IMR-90 (cell line): ENCODE measurements around the gene TSPAN4. TPM values are rescaled to one million over a fixed set of nuclear protein-coding genes. Genes with fewer than 3 reads are reported as not detected.
A peak's percentile ranks its signal among the peaks of the same experiment; 100 is the strongest.

ENCODE experiments used
- ATAC-seq: fragments of 200-7000 bp; cut with Tn5 transposase; 2 replicates; pipeline ENCODE4 v1.9.1; 2020; ENCODE audit warnings: low read depth, mild to moderate bottlenecking, moderate library complexity
- BruUV-seq: library from RNA; stranded (reverse); fragments of 400-500 nt; replicated peaks from 2 replicates; lab custom pipeline; 2021; lab: Mats Ljungman, UMichigan
- CTCF ChIA-PET: fragments of 300-600 bp; formaldehyde crosslinking; extraction: SDS; loops from one replicate; lab custom pipeline; 2021; ENCODE audit warnings: antibody characterized with exemption; lab: Yijun Ruan, JAX
- POLR2A ChIA-PET: fragments of 300-600 bp; sonication (Branson Sonifier 250); formaldehyde crosslinking; loops from one replicate; lab custom pipeline; 2022; ENCODE audit warnings: antibody characterized with exemption; ENCODE audit not compliant: unreplicated experiment; lab: Charles Lee
- DNase-seq: peaks from one replicate; pipeline ENCODE4 v3.0.0; 2013
- H2AFZ ChIP-seq: replicated peaks from 2 replicates; pipeline ENCODE3; 2013; ENCODE audit warnings: low read length, mild to moderate bottlenecking; ENCODE audit not compliant: poor library complexity
- H2AK5ac ChIP-seq: 2 replicates; pipeline ENCODE4 v1.6.1; 2013; ENCODE audit warnings: low read depth, low read length, inconsistent platforms
- H2AK9ac ChIP-seq: replicated peaks from 2 replicates; pipeline ENCODE3; 2013; ENCODE audit warnings: mild to moderate bottlenecking, low read depth, low read length, moderate library complexity; ENCODE audit not compliant: poor library complexity
- H2BK120ac ChIP-seq: 2 replicates; pipeline ENCODE4 v1.6.1; 2013; ENCODE audit warnings: low read depth, low read length, inconsistent platforms
- H2BK15ac ChIP-seq: 3 replicates; pipeline ENCODE4 v1.6.1; 2013; ENCODE audit warnings: low read depth, low read length, inconsistent platforms
- H2BK20ac ChIP-seq: 2 replicates; pipeline ENCODE4 v1.6.1; 2013; ENCODE audit warnings: low read depth, mild to moderate bottlenecking, inconsistent platforms, low read length, moderate library complexity
- H2BK5ac ChIP-seq: 2 replicates; pipeline ENCODE4 v1.6.1; 2013; ENCODE audit warnings: mild to moderate bottlenecking, low read depth, low read length, inconsistent platforms; ENCODE audit not compliant: poor library complexity, severe bottlenecking
- H3K14ac ChIP-seq: replicated peaks from 2 replicates; pipeline ENCODE4 v1.6.1; 2013; ENCODE audit warnings: low read depth, low read length, inconsistent platforms
- H3K18ac ChIP-seq: 2 replicates; pipeline ENCODE4 v1.6.1; 2013; ENCODE audit warnings: low read depth, low read length, control low read depth
- H3K23ac ChIP-seq: 2 replicates; pipeline ENCODE4 v1.6.1; 2013; ENCODE audit warnings: low read depth, low read length, inconsistent platforms
- H3K27ac ChIP-seq: 2 replicates; pipeline ENCODE4 v1.5.1; 2013; ENCODE audit warnings: mild to moderate bottlenecking, control low read depth, low read length; ENCODE audit not compliant: insufficient read depth
- H3K27me3 ChIP-seq: 2 replicates; pipeline ENCODE4 v1.6.1; 2013; ENCODE audit warnings: low read length; ENCODE audit not compliant: control insufficient read depth, insufficient read depth
- H3K36me3 ChIP-seq: 2 replicates; pipeline ENCODE4 v1.6.1; 2013; ENCODE audit warnings: low read length, mixed read lengths; ENCODE audit not compliant: control insufficient read depth, insufficient read depth
- H3K4ac ChIP-seq: 2 replicates; pipeline ENCODE4 v1.6.1; 2013; ENCODE audit warnings: low read depth, low read length, inconsistent platforms
- H3K4me1 ChIP-seq: 2 replicates; pipeline ENCODE4 v1.6.1; 2013; ENCODE audit warnings: low read length, mixed read lengths; ENCODE audit not compliant: control insufficient read depth, insufficient read depth
- H3K4me2 ChIP-seq: 2 replicates; pipeline ENCODE4 v1.6.1; 2013; ENCODE audit warnings: low read depth, mild to moderate bottlenecking, control low read depth, low read length, moderate library complexity
- H3K4me3 ChIP-seq: 2 replicates; pipeline ENCODE4 v1.5.1; 2013; ENCODE audit warnings: low read depth, mild to moderate bottlenecking, control low read depth, low read length, moderate library complexity; ENCODE audit not compliant: insufficient read depth
- H3K56ac ChIP-seq: 2 replicates; pipeline ENCODE4 v1.6.1; 2013; ENCODE audit warnings: low read length, inconsistent platforms; ENCODE audit not compliant: insufficient read depth; ENCODE audit errors: extremely low read depth
- H3K79me1 ChIP-seq, 2 experiments: 2 replicates each; pipeline ENCODE4 v1.6.1; 2013; ENCODE audit warnings: low read length in 2 of 2, inconsistent platforms in 1 of 2, low read depth in 1 of 2
- H3K9ac ChIP-seq: 2 replicates; pipeline ENCODE4 v1.6.1; 2013; ENCODE audit warnings: low read depth, low read length, control low read depth
- H3K9me1 ChIP-seq: 2 replicates; pipeline ENCODE4 v1.6.1; 2013; ENCODE audit warnings: low read length, inconsistent platforms; ENCODE audit not compliant: insufficient read depth
- H3K9me3 ChIP-seq: 2 replicates; pipeline ENCODE4 v1.6.1; 2013; ENCODE audit warnings: low read length; ENCODE audit not compliant: control insufficient read depth, insufficient read depth
- H4K20me1 ChIP-seq: 2 replicates; pipeline ENCODE4 v1.6.1; 2013; ENCODE audit warnings: low read length, inconsistent platforms; ENCODE audit not compliant: insufficient read depth
- H4K5ac ChIP-seq: 2 replicates; pipeline ENCODE4 v1.6.1; 2013; ENCODE audit warnings: mild to moderate bottlenecking, low read depth, low read length, control low read depth
- H4K8ac ChIP-seq, 2 experiments: 2 replicates each; pipeline ENCODE4 v1.6.1; 2013; ENCODE audit warnings: low read depth in 2 of 2, low read length in 2 of 2, control low read depth in 1 of 2, inconsistent platforms in 1 of 2
- H4K91ac ChIP-seq: 2 replicates; pipeline ENCODE4 v1.6.1; 2013; ENCODE audit warnings: low read depth, low read length, inconsistent platforms; ENCODE audit not compliant: insufficient read depth
- BHLHE40 ChIP-seq: fragments of 150-350 bp; IDR thresholded peaks from 2 replicates; pipeline ENCODE4 v1.6.1; 2016; ENCODE audit warnings: mild to moderate bottlenecking, low read depth, low read length
- CEBPB ChIP-seq: IDR thresholded peaks from 2 replicates; pipeline ENCODE4 v1.6.1; 2012; ENCODE audit warnings: low read depth, low read length, improper control_type of control experiment
- CHD1 ChIP-seq: IDR thresholded peaks from 2 replicates; pipeline ENCODE4 v1.6.1; 2012; ENCODE audit warnings: low read depth, low read length, improper control_type of control experiment
- NFE2L2 ChIP-seq: fragments of 150-350 bp; IDR thresholded peaks from 2 replicates; pipeline ENCODE4 v1.6.1; 2016; ENCODE audit warnings: low read depth, mild to moderate bottlenecking, low read length
- RAD21 ChIP-seq: IDR thresholded peaks from 2 replicates; pipeline ENCODE4 v1.6.1; 2012; ENCODE audit warnings: low read length, improper control_type of control experiment
- WGBS, 2 experiments: methylation state at CpG; one replicate each; pipeline versions ENCODE4 v1.1.5 to v1.1.7; 2013; ENCODE audit warnings: missing lambda C conversion rate in 2 of 2; ENCODE audit not compliant: insufficient read length in 1 of 2; ENCODE audit errors: extremely low coverage in 2 of 2; 5-methylcytosine and 5-hydroxymethylcytosine counted together
- dilution Hi-C: fragments of 300-500 bp; cut with HindIII; formaldehyde crosslinking; loops from one replicate; pipeline ENCODE4 v1.14.3; 2018; ENCODE audit warnings: low sequenced_read_pairs; ENCODE audit not compliant: unreplicated experiment
- in situ Hi-C: fragments of 300-500 bp; cut with MboI; formaldehyde crosslinking; loops from 3 replicates; pipeline ENCODE4 v1.14.3; 2019; ENCODE audit warnings: low sequenced_read_pairs, inconsistent platforms, mixed read lengths
- intact Hi-C: fragments of 100-400 bp; cut with micrococcal nuclease; formaldehyde crosslinking; loops from 2 replicates; pipeline ENCODE4 v1.10.0; 2022
- polyA plus RNA-seq, 3 experiments: library from polyadenylated mRNA; depleted of rRNA; stranded (reverse); fragments of >200 nt; gene quantifications; 2 replicates each; pipeline ENCODE4 v1.2.3, GENCODE V29; 2012; ENCODE audit warnings: low replicate concordance in 1 of 3
- total RNA-seq: library from RNA; depleted of rRNA; stranded (reverse); fragments of >200 nt; gene quantifications from 2 replicates; pipeline ENCODE4 v1.2.3, GENCODE V29; 2012

The TSPAN4 gene
- total and polyA plus RNA-seq, 2 of the 4 experiments (the other 2 are of a cell fraction), result 161 to 293 TPM

DNA sequence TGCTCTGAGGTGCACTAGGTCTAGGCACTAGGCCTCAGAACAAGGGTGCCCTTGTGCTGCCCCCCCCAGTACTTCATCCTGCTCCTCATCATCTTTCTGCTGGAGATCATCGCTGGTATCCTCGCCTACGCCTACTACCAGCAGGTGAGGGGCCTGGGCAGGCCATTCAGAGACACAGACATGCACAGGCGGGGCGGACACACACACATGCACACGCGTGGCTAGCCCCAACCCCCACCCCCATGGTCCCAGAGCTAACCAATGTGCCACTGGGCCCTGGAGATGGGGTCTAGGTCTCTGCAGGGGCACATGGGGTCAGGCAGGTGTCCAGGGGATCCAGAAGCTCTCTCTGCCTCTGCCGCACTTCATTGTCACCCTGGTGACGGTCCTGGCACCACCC, 6.0 kb upstream of the TSPAN4 start:
- no peak overlapping the region for H3K27ac ChIP-seq
- WGBS, 2 experiments, result 88% methylated on average over 3 of the region's 9 CpGs; no CpG with 5 or more reads in 1 of the 2 experiments

More for the DNA sequence above, 6.0 kb upstream of the TSPAN4 start:
- Histone ChIP-seq H3K23ac (no peak overlapping the region), H3K4me1 (peaks cover 31% of the 10 kb centered on the region), H2BK20ac (no peak overlapping the region), H3K4me3 (no peak overlapping the region), H2BK5ac (no peak overlapping the region), H2BK15ac (no peak overlapping the region), H2AK5ac (no peak overlapping the region), H3K27me3 (no peaks in the 10 kb centered on the region), H3K14ac (no peak overlapping the region), H2BK120ac (no peak overlapping the region), H3K18ac (no peak overlapping the region), H4K91ac (no peak overlapping the region), H4K20me1 (peaks cover 84% of the 10 kb centered on the region), H3K4ac (no peak overlapping the region), H3K56ac (no peak overlapping the region), H2AFZ (peak overlapping the region; percentile 10), H2AK9ac (peak overlapping the region; percentile 82), H3K9me1 (peaks cover 29% of the 10 kb centered on the region), H3K4me2 (no peak overlapping the region), H3K9me3 (no peaks in the 10 kb centered on the region), H3K9ac (no peak overlapping the region), H4K5ac (no peak overlapping the region), H3K79me1 (peaks cover 19 to 81% of the 10 kb centered on the region in 2 experiments; a peak in 3 of 4 replicates), H4K8ac (no peak overlapping the region), H3K36me3 (peaks cover 52% of the 10 kb centered on the region)
- intact Hi-C loops (no loop called here), in situ Hi-C loops (no loop called here), dilution Hi-C loops (no loop called here)
- no TSS peak for BruUV-seq
- ATAC-seq (no peak), DNase-seq (no peak)
- TF ChIP-seq CHD1 (no peak), RAD21 (no peak), NFE2L2 (no peak), CEBPB (no peak), BHLHE40 (no peak)
- POLR2A ChIA-PET, result interaction anchor here (0.6 kb wide), 1 partner anchor 18 kb away, joined by 4 read pairs; the partner anchor contains the start of gene PNPLA2
- CTCF ChIA-PET, result interaction anchor here (0.7 kb wide), 1 partner anchor 10 kb away, joined by 3 read pairs; no protein-coding TSS in a partner anchor
